Urinary bladder (tissue), 4 donors: ENCODE data around the gene SPNS3. TPM values are rescaled to one million over a fixed set of nuclear protein-coding genes. Genes with fewer than 3 reads are reported as not detected.

Source experiments
- DNase-seq: peaks from one replicate; pipeline ENCODE4 v3.0.0-alpha.2; 2015; ENCODE audit errors: extremely low spot score
- H3K27ac ChIP-seq: one replicate; pipeline ENCODE4 v1.5.1; 2013; ENCODE audit warnings: low read depth, mild to moderate bottlenecking, moderate library complexity
- H3K36me3 ChIP-seq: one replicate; pipeline ENCODE4 v1.6.1; 2013; ENCODE audit warnings: mild to moderate bottlenecking, moderate library complexity; ENCODE audit not compliant: insufficient read depth
- H3K4me1 ChIP-seq: one replicate; pipeline ENCODE4 v1.6.1; 2013; ENCODE audit warnings: mild to moderate bottlenecking, moderate library complexity; ENCODE audit not compliant: insufficient read depth
- H3K4me3 ChIP-seq: one replicate; pipeline ENCODE4 v1.5.1; 2013; ENCODE audit warnings: low read depth, low read length
- WGBS: extraction: QIAGEN DNeasy Blood & Tissue Kit; methylation state at CpG from one replicate; pipeline ENCODE4 v1.1.7; 2013; 5-methylcytosine and 5-hydroxymethylcytosine counted together
- polyA plus RNA-seq: library from polyadenylated mRNA; stranded (reverse); fragments of 200-250 nt; gene quantifications from one replicate; pipeline ENCODE4 v1.2.3, GENCODE V29; 2013
- total RNA-seq: library from RNA; depleted of rRNA; stranded (reverse); fragments of >200 nt; gene quantifications from one replicate; pipeline ENCODE4 v1.2.3, GENCODE V29; 2014
- donor health status: healthy with polysubstance abuse.
- donor health status: healthy.

The SPNS3 gene
- total and polyA plus RNA-seq, 2 donors, result 0.16 to 0.46 TPM

DNA sequence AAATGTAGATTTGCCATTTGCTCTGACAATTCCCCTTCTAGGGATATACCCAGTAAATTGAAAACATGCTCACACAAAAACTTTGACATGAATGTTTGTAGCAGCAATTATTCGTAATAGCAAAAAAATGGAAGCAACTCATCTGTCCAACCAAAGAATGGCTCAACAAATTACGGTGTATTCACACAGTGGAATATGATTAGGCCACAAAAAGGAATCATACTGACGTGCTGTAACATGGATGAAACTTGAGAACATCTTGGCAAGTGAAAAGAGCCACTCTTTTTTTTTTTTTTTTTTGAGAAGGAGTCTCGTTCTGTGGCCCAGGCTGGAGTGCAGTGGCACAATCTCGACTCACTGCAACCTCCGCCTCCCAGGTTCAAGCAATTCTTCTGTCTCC is 24.1 kb upstream of the SPNS3 start:
- no peak for DNase-seq
- 69% methylated on average over 6 of the region's 6 CpGs for WGBS
- Histone ChIP-seq H3K36me3 (no peaks in the 10 kb centered on the region), H3K27ac (no peak overlapping the region), H3K4me1 (no peaks in the 10 kb centered on the region), H3K4me3 (no peak overlapping the region)

DNA sequence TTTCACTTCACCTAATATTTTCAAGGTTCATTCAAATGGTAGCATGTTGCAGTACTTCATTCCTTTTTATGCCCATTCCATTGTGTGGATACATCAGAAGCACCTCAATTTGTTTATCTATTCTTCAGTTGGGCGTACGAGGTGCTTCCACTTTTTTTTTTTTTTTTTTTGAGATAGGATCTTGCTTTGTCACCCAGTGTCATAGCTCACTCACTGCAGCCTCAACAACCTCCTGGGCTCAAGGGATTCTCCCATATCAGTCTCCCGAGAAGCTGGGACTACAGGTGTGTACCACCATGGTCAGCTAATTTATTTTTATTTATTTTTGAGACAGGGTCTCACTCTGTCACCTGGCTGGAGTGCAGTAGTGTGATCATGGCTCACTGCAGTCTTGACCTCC is 22.5 kb upstream of the SPNS3 start:
- Histone ChIP-seq H3K4me1 (no peaks in the 10 kb centered on the region), H3K27ac (no peak overlapping the region), H3K4me3 (no peak overlapping the region), H3K36me3 (no peaks in the 10 kb centered on the region)
- 72% methylated on average over 3 of the region's 3 CpGs for WGBS
- DNase-seq, result no peak

DNA sequence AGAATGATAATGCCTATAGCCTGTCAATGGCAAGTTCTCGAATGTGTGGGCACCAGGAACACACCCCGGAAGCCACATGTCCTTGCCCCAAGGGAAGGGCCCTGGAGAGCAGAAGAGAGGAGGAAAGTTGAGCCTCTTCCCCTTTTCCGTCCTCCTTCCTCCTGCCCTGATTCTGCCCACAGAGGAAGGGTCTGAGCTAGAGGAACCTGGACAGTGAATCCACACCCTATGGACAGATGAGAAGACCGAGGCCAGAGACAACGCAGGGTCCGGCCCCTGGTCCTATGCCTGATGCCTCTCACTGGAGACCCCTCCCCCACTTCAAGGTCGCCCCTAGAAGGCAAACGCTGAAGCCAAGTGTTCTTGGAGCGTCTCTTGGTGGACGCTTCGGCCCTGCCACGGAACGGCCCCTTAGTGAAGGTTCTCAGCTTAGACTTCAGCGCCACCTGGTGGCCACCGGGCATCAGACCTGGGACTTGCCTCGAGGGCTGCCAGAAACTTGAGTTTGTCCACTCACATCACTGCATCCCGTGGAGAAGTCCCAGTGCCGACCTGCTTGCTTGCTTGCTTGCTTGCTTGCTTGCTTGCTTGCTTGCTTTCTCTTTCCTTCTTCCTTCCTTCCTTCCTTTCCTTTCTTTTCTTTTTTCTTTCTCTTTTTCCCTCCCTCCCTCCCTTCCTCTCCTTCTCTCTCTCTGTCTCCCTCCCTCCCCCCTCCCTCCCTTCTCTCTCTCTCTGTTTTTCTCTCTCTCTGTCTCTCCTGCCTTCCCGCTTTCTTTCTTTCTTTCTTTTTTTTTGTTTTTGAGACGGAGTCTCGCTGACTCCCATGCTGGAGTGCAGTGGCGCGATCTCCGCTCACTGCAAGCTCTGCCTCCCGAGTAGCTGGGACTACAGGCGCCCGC is 20.6 kb upstream of the SPNS3 start:
- WGBS, result 38% methylated on average over 27 of the region's 27 CpGs
- H3K36me3 ChIP-seq, result no peaks in the 10 kb centered on the region
- no peak overlapping the region for H3K4me3 ChIP-seq
- DNase-seq, result peak; percentile 64
- no peaks in the 10 kb centered on the region for H3K4me1 ChIP-seq
- H3K27ac ChIP-seq, result no peak overlapping the region

DNA sequence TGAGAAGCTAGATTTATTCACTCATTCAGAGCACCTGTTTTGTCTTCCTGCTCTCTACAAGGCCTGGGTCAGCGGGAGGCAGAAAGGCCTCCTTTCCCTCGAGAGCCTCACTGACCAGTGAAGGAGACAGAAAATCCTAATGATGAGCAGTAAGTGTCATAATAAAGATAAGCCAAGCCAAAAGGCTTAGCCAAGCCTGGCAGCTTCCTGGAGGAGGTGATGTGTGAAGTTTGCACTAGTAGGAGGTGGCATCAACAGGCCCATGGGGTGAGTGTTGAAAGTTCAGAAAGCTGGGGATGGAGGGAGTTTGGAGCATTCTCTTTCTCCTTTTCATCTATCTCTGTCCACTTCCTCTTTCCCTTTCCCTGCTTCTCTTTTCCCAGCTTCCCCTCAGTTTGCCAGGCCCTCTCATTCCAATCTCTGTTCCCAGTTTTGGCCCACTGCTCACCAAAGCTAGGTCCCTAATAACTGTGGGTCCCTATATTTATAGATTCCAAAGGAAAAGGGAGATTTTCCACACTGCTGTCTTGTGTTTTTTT is 16.5 kb upstream of the SPNS3 start:
- 89% methylated on average over 2 of the region's 2 CpGs for WGBS
- H3K4me1 ChIP-seq, result no peaks in the 10 kb centered on the region
- no peak overlapping the region for H3K4me3 ChIP-seq

DNA sequence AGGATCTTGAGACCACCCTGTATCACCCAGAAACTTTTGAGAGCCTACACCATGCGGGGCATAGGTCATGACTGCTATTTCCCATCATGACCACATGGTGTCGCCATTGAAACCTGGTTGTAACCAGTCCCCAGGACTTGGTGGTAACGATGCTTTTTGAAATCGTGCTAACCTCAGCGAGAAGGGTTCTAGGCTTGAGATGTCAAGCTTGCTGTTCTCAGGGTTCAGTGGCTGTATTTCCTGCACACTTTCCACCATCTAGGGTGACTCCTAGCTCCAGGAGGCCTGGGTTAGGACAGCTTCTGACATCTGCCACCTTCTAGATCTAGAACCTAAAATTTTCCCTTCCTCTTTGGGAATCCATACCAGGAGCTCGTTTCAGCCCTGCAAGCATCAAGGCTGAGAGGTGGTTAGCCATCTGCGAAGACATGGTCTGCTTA is 13.0 kb upstream of the SPNS3 start:
- WGBS, result 4% methylated on average over 7 of the region's 7 CpGs
- Histone ChIP-seq H3K27ac (no peak overlapping the region), H3K4me3 (no peak overlapping the region), H3K36me3 (no peaks in the 10 kb centered on the region), H3K4me1 (no peaks in the 10 kb centered on the region)
- no peak for DNase-seq

More for the DNA sequence above, 16.5 kb upstream of the SPNS3 start:
- no peak for DNase-seq
- H3K36me3 ChIP-seq, result no peaks in the 10 kb centered on the region
- H3K27ac ChIP-seq, result no peak overlapping the region

DNA sequence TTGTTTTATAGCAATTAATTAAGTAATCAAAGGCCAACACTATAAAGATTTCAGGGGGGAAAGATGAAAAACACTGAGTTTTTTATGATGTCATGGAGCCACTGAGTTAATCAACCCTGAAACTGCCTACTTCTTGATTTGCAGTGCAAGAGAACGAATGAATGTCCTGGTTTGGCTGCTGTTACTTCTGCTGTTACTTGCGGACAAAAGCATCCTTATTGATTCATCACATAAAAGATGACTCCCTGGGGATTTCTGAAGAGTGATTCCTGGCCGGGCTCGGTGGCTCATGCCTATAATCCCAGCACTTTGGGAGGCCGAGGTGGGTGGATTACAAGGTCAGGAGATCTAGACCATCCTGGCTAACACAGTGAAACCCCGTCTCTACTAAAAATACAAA is 10.9 kb upstream of the SPNS3 start:
- no peak for DNase-seq
- no peak overlapping the region for H3K4me3 ChIP-seq
- 60% methylated on average over 5 of the region's 6 CpGs for WGBS

DNA sequence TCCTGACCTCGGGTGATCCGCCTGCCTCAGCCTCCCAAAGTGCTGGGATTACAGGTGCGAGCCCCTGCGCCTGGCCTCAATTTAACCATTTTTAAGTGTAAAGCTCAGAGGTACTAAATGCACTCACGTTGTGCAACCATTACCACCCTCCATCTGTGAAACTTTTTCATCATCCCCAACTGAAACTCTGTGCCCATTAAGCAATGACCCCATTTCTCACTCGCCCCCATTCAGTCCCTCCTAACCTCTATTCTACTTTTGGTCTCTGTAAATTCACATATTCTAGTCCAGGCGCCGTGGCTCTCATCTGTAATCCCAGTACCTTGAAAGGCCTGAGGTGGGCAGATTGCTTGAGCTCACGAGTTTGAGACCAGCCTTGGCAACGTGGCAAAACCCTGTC is 8.3 kb upstream of the SPNS3 start:
- no peaks in the 10 kb centered on the region for H3K4me1 ChIP-seq
- 74% methylated on average over 10 of the region's 10 CpGs for WGBS
- H3K4me3 ChIP-seq, result no peak overlapping the region
- DNase-seq, result no peak
- H3K27ac ChIP-seq, result no peak overlapping the region
- no peaks in the 10 kb centered on the region for H3K36me3 ChIP-seq

More for the DNA sequence above, 10.9 kb upstream of the SPNS3 start:
- Histone ChIP-seq H3K27ac (no peak overlapping the region), H3K4me1 (no peaks in the 10 kb centered on the region), H3K36me3 (no peaks in the 10 kb centered on the region)

DNA sequence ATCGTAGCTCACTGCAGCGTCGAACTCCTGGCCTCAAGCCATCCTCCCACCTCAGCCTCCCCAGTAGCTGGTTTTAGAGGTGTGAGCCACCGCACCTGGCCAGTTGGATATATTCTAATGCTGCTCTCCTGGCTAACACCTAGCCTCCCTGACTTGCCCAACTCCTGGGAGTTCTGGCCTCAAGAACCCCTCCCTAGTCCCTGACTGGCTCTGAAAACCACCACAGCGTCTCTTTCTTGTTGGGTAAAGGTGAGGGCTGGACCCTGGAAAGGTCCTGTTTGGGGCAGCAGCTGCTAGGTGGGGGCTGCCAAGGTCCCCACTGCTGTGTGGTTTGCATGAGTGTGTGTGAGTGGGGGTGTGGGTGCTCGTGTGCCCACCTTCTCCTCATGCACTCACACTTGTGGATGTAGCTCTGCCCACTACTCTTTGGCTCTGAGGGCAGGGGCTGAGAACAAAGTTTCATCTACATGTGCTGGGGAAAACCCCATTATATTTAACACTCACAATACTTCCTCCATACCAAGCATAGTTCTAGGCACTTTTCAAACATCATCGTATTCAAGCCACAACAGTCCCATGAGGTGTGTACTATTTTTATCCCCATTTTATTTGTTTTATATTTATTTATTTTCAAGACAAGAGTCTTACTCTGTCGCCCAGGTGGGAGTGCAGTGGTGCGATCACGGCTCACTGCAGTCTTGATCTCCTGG is 7.1 kb upstream of the SPNS3 start:
- Histone ChIP-seq H3K4me3 (no peak overlapping the region), H3K4me1 (no peaks in the 10 kb centered on the region), H3K27ac (no peak overlapping the region), H3K36me3 (no peaks in the 10 kb centered on the region)
- no peak for DNase-seq
- WGBS, result 82% methylated on average over 10 of the region's 10 CpGs

DNA sequence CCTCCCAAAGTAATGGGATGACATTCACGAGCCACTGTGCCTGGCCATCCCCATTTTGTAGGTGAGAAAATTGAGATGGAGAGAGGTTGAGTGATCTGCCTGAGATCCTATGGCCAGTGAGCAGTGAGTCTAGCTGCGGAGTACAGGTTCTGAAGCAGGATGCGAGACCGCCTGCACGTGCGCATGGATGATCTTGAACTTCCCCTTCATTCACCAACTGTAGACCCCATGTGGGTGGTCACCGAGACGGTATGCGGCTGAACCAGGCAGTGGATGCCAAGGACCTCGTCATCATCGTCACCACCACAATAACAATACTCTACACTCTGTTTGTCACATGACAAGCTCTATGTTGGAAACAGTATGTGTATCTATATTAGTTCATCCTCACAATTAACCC is 6.2 kb upstream of the SPNS3 start:
- Histone ChIP-seq H3K4me3 (no peak overlapping the region), H3K27ac (no peak overlapping the region), H3K36me3 (no peaks in the 10 kb centered on the region), H3K4me1 (no peaks in the 10 kb centered on the region)
- WGBS, result 86% methylated on average over 11 of the region's 11 CpGs
- DNase-seq, result no peak

DNA sequence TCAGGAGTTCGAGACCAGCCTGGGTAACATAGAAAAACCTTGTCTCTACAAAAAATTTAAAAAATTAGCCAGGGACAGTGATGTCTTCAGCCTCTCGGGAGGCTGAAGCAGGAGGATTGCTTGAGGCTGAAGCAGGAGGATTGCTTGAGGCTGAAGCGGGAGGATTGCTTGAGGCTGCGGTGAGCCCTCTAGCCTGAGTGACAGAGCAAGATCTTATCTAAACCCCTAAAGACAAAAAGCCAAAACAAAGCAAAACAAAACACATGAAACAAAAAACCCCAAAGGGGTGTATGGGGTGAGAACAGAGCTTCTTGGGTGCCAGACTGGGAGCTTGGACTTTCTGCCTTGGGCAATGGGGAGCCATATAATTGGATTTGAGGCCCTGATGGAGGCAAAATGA is 2.6 kb downstream of the SPNS3 start:
- no peak overlapping the region for H3K27ac ChIP-seq
- H3K4me1 ChIP-seq, result no peaks in the 10 kb centered on the region
- WGBS, result 88% methylated on average over 4 of the region's 4 CpGs
- DNase-seq, result no peak
- H3K4me3 ChIP-seq, result no peak overlapping the region
- H3K36me3 ChIP-seq, result no peaks in the 10 kb centered on the region

DNA sequence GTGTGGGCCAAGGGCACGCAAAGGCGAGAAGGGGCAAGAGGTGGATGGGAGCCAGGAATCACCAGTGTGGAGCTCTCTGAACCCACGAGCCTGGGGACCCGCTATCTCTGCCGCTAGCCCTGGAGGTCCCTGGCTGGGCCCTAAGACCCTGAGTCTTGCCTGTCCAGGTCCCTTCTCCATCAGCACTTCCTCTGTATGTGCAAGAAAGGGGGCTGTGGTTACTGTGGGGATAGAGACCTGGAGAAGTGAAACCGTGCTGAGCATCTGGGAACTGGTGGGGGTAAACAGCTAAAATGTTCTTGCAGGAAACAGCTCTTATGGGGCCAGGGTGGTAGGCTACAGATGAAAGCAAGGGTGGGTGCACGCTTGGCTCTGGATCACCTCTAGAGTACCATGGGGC is 3.1 kb downstream of the SPNS3 start:
- no peak overlapping the region for H3K27ac ChIP-seq
- no peaks in the 10 kb centered on the region for H3K4me1 ChIP-seq
- DNase-seq, result no peak
- no peak overlapping the region for H3K4me3 ChIP-seq
- 86% methylated on average over 7 of the region's 7 CpGs for WGBS
- no peaks in the 10 kb centered on the region for H3K36me3 ChIP-seq

DNA sequence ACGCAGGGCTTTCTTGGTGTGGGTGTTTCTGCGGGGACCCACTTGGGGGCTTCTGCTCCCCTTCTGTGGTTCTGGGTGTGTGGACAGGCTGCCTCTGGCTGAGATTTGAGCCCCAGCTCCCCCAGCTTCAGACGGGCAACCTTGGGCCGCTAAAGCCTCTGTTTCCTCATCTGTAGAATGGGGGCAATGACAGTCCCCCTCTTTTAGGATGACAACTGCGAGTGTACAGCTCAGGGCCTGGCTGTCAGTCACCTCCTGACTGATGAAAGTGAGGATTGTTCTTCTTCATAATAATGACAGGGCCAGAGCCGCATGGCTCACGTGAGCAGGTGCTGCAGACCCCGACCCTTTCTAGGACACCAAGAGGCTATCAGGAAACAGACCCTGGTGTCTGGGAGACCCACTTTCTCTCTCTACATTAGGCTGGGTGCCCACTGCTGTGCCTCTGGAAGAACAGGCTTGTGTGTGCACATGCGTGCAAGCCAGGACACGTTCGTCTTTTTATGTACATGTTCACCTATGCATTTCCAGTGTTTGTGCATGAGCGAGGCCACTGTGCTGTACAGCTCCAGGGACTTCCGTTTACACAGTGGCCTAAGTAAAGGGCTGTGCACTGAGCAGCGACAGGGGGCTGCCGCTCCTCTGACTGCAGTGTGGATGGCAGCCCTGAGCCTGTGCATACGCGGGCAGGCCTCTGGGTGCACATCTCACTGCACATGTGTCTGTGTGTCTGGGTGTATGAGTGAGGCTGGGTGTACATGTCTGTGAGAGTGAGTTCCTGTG is 4.6 kb downstream of the SPNS3 start:
- WGBS, result 88% methylated on average over 17 of the region's 17 CpGs

DNA sequence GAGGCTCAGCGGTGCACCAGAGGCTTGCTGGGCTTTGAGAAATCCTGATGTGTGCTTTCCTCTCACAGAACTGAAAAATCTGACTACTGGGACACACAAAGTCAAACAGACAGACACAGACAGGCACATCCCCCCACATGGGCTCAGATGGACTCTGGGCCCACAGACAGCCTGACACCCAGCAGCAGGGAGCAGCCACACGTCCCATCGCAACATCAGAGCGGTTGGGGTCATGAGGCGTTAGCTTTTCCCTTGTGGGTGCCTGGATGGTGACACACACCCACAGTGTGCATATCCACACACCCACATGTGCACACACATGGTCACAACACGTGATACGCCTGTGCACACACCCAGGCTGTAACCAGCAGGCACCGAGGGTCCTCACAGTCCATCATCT is 6.3 kb downstream of the SPNS3 start:
- Histone ChIP-seq H3K4me1 (no peaks in the 10 kb centered on the region), H3K36me3 (no peaks in the 10 kb centered on the region), H3K27ac (no peak overlapping the region), H3K4me3 (no peak overlapping the region)
- no peak for DNase-seq
- WGBS, result 82% methylated on average over 8 of the region's 8 CpGs

More for the DNA sequence above, 4.6 kb downstream of the SPNS3 start:
- no peaks in the 10 kb centered on the region for H3K4me1 ChIP-seq
- no peak for DNase-seq
- H3K4me3 ChIP-seq, result no peak overlapping the region
- no peak overlapping the region for H3K27ac ChIP-seq
- H3K36me3 ChIP-seq, result no peaks in the 10 kb centered on the region
